ENCODE measurements around the gene NXN. TPM values are rescaled to one million over a fixed set of nuclear protein-coding genes. Genes with fewer than 3 reads are reported as not detected.

The NXN gene
- polyA plus RNA-seq, 1 of the 3 experiments (the other 2 are of a cell fraction): 23.9 TPM

- Histone ChIP-seq H3K27ac (ENCODE audit: low read depth in 2 of 2, low read length in 1 of 2) (no peak overlapping the region), H3K4me2 (no peak overlapping the region), H3K27me3 (ENCODE audit: insufficient read depth) (peaks cover 43% of the 10 kb centered on the region; the same call in 1 of the 2 replicates), H3K9ac (no peak overlapping the region), H3F3A (replicated peaks; ENCODE audit: insufficient read depth) (no peaks in the 10 kb centered on the region), H3K9me3 (no peaks in the 10 kb centered on the region), H2AFZ (ENCODE audit: low read depth) (no peak overlapping the region), H3K79me2 (ENCODE audit: insufficient read depth) (peaks cover 5% of the 10 kb centered on the region), H3K4me3 (ENCODE audit: low read depth in 2 of 2, low read length in 1 of 2) (no peak overlapping the region), H3K36me3 (replicated peaks in 1 of 2; ENCODE audit: control insufficient read depth in 1 of 2, insufficient read depth in 2 of 2, low read length in 1 of 2) (no peaks in the 10 kb centered on the region), H3K9me2 (no peaks in the 10 kb centered on the region), H3K4me1 (ENCODE audit: control insufficient read depth in 1 of 2, insufficient read depth in 2 of 2, low read depth in 1 of 2, low read length in 1 of 2) (peaks cover 0 to 5% of the 10 kb centered on the region in 2 experiments; a peak in 1 of 4 replicates), H4K20me1 (ENCODE audit: insufficient read depth) (no peaks in the 10 kb centered on the region)
- WGBS (ENCODE audit: low lambda C conversion rate): 72% methylated on average over 8 of the region's 8 CpGs
- ChIA-PET POLR2A (no interaction called here), CTCF (no interaction called here)
- DNase-seq: no peak
- no peak for TF ChIP-seq REST (IDR thresholded peaks at IDR 0.05; ENCODE audit: low read depth, low read length)
- TF ChIP-seq GATA2 (CRISPR knock-in tag; IDR thresholded peaks at IDR 0.05): no peak
Observed at GRCh38 chr17:902463-902862, 77.1 kb downstream of the NXN start.

GRCh38 chr17:901964-902363 is 77.6 kb downstream of the NXN start:
- Histone ChIP-seq H2AFZ (ENCODE audit: low read depth) (no peak overlapping the region), H3K79me2 (ENCODE audit: insufficient read depth) (peaks cover 5% of the 10 kb centered on the region)
- POLR2A ChIA-PET: no interaction called here

More at GRCh38 chr17:901964-902363, 77.6 kb downstream of the NXN start:
- no peaks in the 10 kb centered on the region for H3K36me3 ChIP-seq (replicated peaks in 1 of 2; ENCODE audit: control insufficient read depth in 1 of 2, insufficient read depth in 2 of 2, low read length in 1 of 2)
- H3K4me1 ChIP-seq (ENCODE audit: control insufficient read depth in 1 of 2, insufficient read depth in 2 of 2, low read depth in 1 of 2, low read length in 1 of 2): peaks cover 0 to 5% of the 10 kb centered on the region in 2 experiments; a peak in 2 of 4 replicates
- no peak overlapping the region for H3K9ac ChIP-seq
- H3K9me3 ChIP-seq: no peaks in the 10 kb centered on the region
- H3K9me2 ChIP-seq: no peaks in the 10 kb centered on the region
- DNase-seq: no peak
- TF ChIP-seq FOXM1 (IDR thresholded peaks at IDR 0.05; ENCODE audit: low read depth) (no peak), CHD2 (IDR thresholded peaks at IDR 0.05; ENCODE audit: low read length, partially characterized antibody) (no peak), RAD21 (IDR thresholded peaks at IDR 0.05; ENCODE audit: low read length) (no peak), FOXJ3 (CRISPR knock-in tag; IDR thresholded peaks at IDR 0.05) (no peak), ZBTB33 (IDR thresholded peaks at IDR 0.05; ENCODE audit: borderline replicate concordance, low read depth) (no peak)
- CTCF ChIA-PET: no interaction called here
- no peak overlapping the region for H3K27ac ChIP-seq (ENCODE audit: low read depth in 2 of 2, low read length in 1 of 2)
- no peaks in the 10 kb centered on the region for H3F3A ChIP-seq (replicated peaks; ENCODE audit: insufficient read depth)
- WGBS (ENCODE audit: low lambda C conversion rate): 76% methylated on average over 21 of the region's 21 CpGs
- H3K4me2 ChIP-seq: no peak overlapping the region
- H4K20me1 ChIP-seq (ENCODE audit: insufficient read depth): no peaks in the 10 kb centered on the region
- H3K27me3 ChIP-seq (ENCODE audit: insufficient read depth): peaks cover 46% of the 10 kb centered on the region
- H3K4me3 ChIP-seq (ENCODE audit: low read depth in 2 of 2, low read length in 1 of 2): no peak overlapping the region
